Measurements from ENCODE around the gene ASCL2.

Gene ASCL2

DNA sequence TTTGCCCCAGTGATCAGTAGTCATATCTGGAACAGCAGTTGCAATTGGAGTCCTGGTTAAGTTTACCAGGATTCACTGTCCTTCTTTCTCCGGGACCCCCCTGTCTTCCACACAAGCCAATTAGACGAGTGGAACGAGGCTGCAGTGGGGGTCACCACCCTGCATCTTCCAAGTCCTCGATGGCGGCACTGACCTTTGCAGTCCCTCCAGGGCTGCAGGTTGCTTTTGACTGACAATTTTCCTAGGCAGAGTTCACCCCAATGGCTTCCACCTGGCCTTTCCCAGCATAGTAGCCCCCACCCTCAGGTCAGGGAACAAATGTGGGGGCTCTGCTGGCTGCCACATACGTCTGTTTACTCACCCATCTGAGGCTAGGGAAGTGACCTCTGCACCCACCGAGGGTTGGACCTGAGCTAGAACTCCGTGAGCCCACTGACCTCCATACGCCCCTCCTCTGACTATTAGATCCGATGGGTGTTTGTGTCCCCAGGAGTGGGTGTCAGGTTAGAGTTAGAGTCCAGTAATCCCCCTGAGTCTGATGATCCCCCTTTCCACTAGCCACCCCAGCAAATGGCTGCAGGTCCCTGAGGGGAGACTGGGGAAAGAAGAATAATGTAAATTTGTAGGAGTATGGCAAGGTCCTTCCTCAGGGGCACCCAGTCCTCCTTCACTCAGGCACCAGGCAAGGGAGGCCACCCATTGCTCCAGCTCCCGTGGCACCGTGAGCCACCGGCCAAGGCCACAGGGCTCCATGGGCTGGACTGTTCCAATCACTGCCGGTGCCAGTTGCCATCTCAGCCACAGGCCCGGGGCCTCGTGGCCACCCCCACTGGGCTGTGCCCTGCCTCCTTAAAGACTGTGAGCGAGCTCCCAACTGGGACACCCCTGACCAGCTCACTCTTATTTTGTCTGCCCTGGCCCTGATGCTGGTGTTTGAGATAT, 25.9 kb upstream of the ASCL2 start:
- Histone ChIP-seq H3K4me2 (ENCODE audit: low read length) (no peak overlapping the region), H3K9me3 (ENCODE audit: control insufficient read depth, insufficient read depth, low read length) (no peaks in the 10 kb centered on the region), H3K4me1 (ENCODE audit: control insufficient read depth, low read length) (peaks cover 11% of the 10 kb centered on the region), H3K9me2 (replicated peaks; ENCODE audit: control insufficient read depth, low read length) (no peaks in the 10 kb centered on the region), H3K27me3 (ENCODE audit: control insufficient read depth, low read length) (no peaks in the 10 kb centered on the region), H4K20me1 (ENCODE audit: control insufficient read depth, insufficient read depth, low read depth, low read length) (no peaks in the 10 kb centered on the region), H3K36me3 (ENCODE audit: control insufficient read depth, low read length) (no peaks in the 10 kb centered on the region), H3K79me2 (ENCODE audit: control insufficient read depth, low read length) (no peaks in the 10 kb centered on the region), H3K27ac (ENCODE audit: low read depth, low read length) (no peak overlapping the region), H3F3A (ENCODE audit: control insufficient read depth, insufficient read depth) (no peaks in the 10 kb centered on the region), H3K4me3 (ENCODE audit: low read length) (no peak overlapping the region)
- TF ChIP-seq, protein P1, sequence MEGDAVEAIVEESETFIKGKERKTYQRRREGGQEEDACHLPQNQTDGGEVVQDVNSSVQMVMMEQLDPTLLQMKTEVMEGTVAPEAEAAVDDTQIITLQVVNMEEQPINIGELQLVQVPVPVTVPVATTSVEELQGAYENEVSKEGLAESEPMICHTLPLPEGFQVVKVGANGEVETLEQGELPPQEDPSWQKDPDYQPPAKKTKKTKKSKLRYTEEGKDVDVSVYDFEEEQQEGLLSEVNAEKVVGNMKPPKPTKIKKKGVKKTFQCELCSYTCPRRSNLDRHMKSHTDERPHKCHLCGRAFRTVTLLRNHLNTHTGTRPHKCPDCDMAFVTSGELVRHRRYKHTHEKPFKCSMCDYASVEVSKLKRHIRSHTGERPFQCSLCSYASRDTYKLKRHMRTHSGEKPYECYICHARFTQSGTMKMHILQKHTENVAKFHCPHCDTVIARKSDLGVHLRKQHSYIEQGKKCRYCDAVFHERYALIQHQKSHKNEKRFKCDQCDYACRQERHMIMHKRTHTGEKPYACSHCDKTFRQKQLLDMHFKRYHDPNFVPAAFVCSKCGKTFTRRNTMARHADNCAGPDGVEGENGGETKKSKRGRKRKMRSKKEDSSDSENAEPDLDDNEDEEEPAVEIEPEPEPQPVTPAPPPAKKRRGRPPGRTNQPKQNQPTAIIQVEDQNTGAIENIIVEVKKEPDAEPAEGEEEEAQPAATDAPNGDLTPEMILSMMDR (IDR thresholded peaks at IDR 0.05; ENCODE audit: low read depth, low read length, poor library complexity, severe bottlenecking), result no peak
- TF ChIP-seq EZH2phosphoT487 (IDR thresholded peaks at IDR 0.05; ENCODE audit: borderline replicate concordance, low read length), result no peak

- Histone ChIP-seq H3K27me3 (ENCODE audit: control insufficient read depth, low read length) (no peaks in the 10 kb centered on the region), H4K20me1 (ENCODE audit: control insufficient read depth, insufficient read depth, low read depth, low read length) (no peaks in the 10 kb centered on the region), H3F3A (ENCODE audit: control insufficient read depth, insufficient read depth) (no peaks in the 10 kb centered on the region), H3K4me2 (ENCODE audit: low read length) (no peak overlapping the region), H3K79me2 (ENCODE audit: control insufficient read depth, low read length) (no peaks in the 10 kb centered on the region), H3K4me1 (ENCODE audit: control insufficient read depth, low read length) (no peaks in the 10 kb centered on the region), H3K36me3 (ENCODE audit: control insufficient read depth, low read length) (no peaks in the 10 kb centered on the region), H3K9me3 (ENCODE audit: control insufficient read depth, insufficient read depth, low read length) (no peaks in the 10 kb centered on the region), H3K9me2 (replicated peaks; ENCODE audit: control insufficient read depth, low read length) (no peaks in the 10 kb centered on the region), H3K27ac (ENCODE audit: low read depth, low read length) (no peak overlapping the region), H3K4me3 (ENCODE audit: low read length) (no peak overlapping the region)
- no peak for TF ChIP-seq EZH2phosphoT487 (IDR thresholded peaks at IDR 0.05; ENCODE audit: borderline replicate concordance, low read length)
- TF ChIP-seq, protein P1 (IDR thresholded peaks at IDR 0.05; ENCODE audit: low read depth, low read length, poor library complexity, severe bottlenecking), result no peak
Observed at GRCh38 chr11:2294926-2295290, 24.5 kb upstream of the ASCL2 start.

DNA sequence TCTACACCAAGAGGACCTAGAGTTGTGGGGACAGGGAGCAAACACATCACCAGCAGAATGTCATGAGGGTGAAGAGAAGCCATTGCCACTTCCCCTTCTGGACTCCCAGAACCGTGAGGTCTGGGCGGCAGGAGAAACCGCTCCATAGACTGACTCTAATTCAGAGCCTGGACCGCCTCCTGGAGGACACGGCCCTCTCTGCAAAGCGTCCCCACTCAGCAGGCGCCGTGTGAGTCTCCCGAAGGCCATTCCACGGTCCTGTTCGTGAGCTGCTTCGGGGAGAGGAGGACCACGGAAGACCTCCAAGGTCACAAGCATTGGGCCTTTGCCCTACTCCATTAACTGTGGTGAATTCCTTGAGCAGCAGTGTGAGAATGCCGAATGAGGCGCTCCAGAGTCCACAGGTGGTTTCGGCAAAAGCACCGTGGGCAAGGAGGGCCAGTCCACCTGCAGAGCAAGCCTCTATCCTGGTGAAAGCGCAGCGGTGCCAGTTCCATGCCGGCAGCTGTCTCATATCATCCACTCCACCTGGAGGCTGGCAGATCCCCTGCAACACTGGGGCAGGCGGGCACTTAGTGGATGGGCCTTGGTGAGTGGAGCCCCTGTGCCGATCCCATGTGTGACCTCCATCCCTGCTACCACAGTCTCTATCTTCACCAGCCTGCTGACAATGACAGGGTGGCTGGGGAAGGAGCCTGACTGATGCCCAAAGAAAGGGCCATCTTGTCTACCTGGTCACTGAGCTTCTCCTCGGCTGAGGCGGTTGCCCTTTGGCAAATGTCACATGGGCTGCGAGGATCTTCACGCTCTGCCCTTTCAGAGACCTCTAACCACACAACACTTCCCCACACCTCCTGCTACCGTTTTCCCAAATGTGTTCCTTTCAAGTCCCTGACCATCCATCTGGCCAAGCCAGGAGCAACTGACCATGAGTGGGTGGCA, 23.9 kb upstream of the ASCL2 start:
- Histone ChIP-seq H3K4me2 (ENCODE audit: low read length) (no peak overlapping the region), H3K27me3 (ENCODE audit: control insufficient read depth, low read length) (no peaks in the 10 kb centered on the region), H3K79me2 (ENCODE audit: control insufficient read depth, low read length) (no peaks in the 10 kb centered on the region), H4K20me1 (ENCODE audit: control insufficient read depth, insufficient read depth, low read depth, low read length) (no peaks in the 10 kb centered on the region), H3K4me3 (ENCODE audit: low read length) (no peak overlapping the region), H3K36me3 (ENCODE audit: control insufficient read depth, low read length) (no peaks in the 10 kb centered on the region), H3F3A (ENCODE audit: control insufficient read depth, insufficient read depth) (no peaks in the 10 kb centered on the region), H3K27ac (ENCODE audit: low read depth, low read length) (no peak overlapping the region), H3K4me1 (ENCODE audit: control insufficient read depth, low read length) (no peaks in the 10 kb centered on the region), H3K9me3 (ENCODE audit: control insufficient read depth, insufficient read depth, low read length) (no peaks in the 10 kb centered on the region), H3K9me2 (replicated peaks; ENCODE audit: control insufficient read depth, low read length) (no peaks in the 10 kb centered on the region)
- no peak for TF ChIP-seq EZH2phosphoT487 (IDR thresholded peaks at IDR 0.05; ENCODE audit: borderline replicate concordance, low read length)
- TF ChIP-seq, protein P1 (IDR thresholded peaks at IDR 0.05; ENCODE audit: low read depth, low read length, poor library complexity, severe bottlenecking), result no peak
